ENCODE data around the gene ZBTB45.

The ZBTB45 gene

GRCh38 chr19:58536852-58537798 is 17.5 kb upstream of the ZBTB45 start:
- TF ChIP-seq CTCF (IDR thresholded peaks at IDR 0.05; ENCODE audit: low read depth, low read length, missing control alignments), result no peak
- DNase-seq (ENCODE audit: low read depth), result no peak
- in situ Hi-C loops (cut with HindIII; ENCODE audit: low sequenced_read_pairs), result no loop called here
- no peak overlapping the region for H3K4me3 ChIP-seq (ENCODE audit: low read depth, low read length)

GRCh38 chr19:58535857-58536256 is 16.2 kb upstream of the ZBTB45 start:
- DNase-seq (ENCODE audit: low read depth), result no peak
- no peak overlapping the region for H3K4me3 ChIP-seq (ENCODE audit: low read depth, low read length)
- in situ Hi-C loops (cut with HindIII; ENCODE audit: low sequenced_read_pairs), result no loop called here
- no peak for TF ChIP-seq CTCF (IDR thresholded peaks at IDR 0.05; ENCODE audit: low read depth, low read length, missing control alignments)

GRCh38 chr19:58531034-58531840 is 11.6 kb upstream of the ZBTB45 start:
- H3K4me3 ChIP-seq (ENCODE audit: low read depth, low read length), result no peak overlapping the region
- TF ChIP-seq CTCF (IDR thresholded peaks at IDR 0.05; ENCODE audit: low read depth, low read length, missing control alignments), result no peak
- no peak for DNase-seq (ENCODE audit: low read depth)
- in situ Hi-C loops (cut with HindIII; ENCODE audit: low sequenced_read_pairs), result no loop called here

GRCh38 chr19:58529405-58529804 is 9.8 kb upstream of the ZBTB45 start:
- no peak for DNase-seq (ENCODE audit: low read depth)
- no peak for TF ChIP-seq CTCF (IDR thresholded peaks at IDR 0.05; ENCODE audit: low read depth, low read length, missing control alignments)
- H3K4me3 ChIP-seq (ENCODE audit: low read depth, low read length), result no peak overlapping the region
- in situ Hi-C loops (cut with HindIII; ENCODE audit: low sequenced_read_pairs), result no loop called here

GRCh38 chr19:58522709-58523108 is 3.1 kb upstream of the ZBTB45 start:
- H3K4me3 ChIP-seq (ENCODE audit: low read depth, low read length), result no peak overlapping the region
- in situ Hi-C loops (cut with HindIII; ENCODE audit: low sequenced_read_pairs), result no loop called here
- TF ChIP-seq CTCF (IDR thresholded peaks at IDR 0.05; ENCODE audit: low read depth, low read length, missing control alignments), result no peak
- DNase-seq (ENCODE audit: low read depth), result no peak

- no peak for TF ChIP-seq CTCF (IDR thresholded peaks at IDR 0.05; ENCODE audit: low read depth, low read length, missing control alignments)
- DNase-seq (ENCODE audit: low read depth), result no peak
- in situ Hi-C loops (cut with HindIII; ENCODE audit: low sequenced_read_pairs), result no loop called here
- no peak overlapping the region for H3K4me3 ChIP-seq (ENCODE audit: low read depth, low read length)
Measured at GRCh38 chr19:58521651-58522050, 2.0 kb upstream of the ZBTB45 start.

All from astrocyte of the cerebellum (primary cell).